ENCODE measurements around the gene PDE6C.

DNA sequence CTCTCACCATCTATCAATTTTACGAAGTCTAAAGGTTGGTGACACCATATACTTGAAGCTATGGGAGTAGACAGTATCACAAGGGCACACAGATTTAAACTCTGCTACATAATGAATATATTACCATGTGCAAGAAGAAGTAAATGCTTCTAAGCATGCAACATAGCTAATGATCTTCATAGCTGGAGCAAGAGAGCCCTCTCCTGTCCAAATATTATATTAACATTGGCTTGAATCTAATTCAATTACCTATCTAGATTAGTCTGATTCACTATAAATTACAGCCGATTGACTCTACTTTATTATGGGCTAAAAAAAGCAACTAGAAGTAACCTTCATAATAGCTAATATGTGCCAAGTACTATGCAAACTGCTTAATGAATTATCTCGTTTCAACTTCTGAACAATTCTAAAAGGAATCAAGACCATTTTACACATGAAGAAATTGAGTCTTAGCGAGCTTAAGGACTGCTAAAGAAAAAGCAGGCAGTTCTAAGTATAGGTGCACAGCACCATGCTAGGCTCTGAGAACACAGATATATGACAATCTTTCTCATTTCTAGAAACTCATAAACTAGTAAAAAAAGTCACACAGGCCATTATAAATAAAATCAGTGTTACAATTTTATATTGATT lies 68.2 kb downstream of the PDE6C start:
- TF ChIP-seq EZH2 (IDR thresholded peaks at IDR 0.05) = no peak
- no peak for TF ChIP-seq POLR2AphosphoS5 (IDR thresholded peaks at IDR 0.05; ENCODE audit: borderline replicate concordance, low read depth, low read length)
- no peak for TF ChIP-seq FOXP2 (optimal IDR thresholded peaks at IDR 0.05; ENCODE audit: control extremely low read depth, extremely low read length, insufficient read depth)

Data from SK-N-MC (cell line).